Ascending aorta (tissue), 2 donors: ENCODE data around the gene SLC17A9. TPM values are rescaled to one million over a fixed set of nuclear protein-coding genes. Genes with fewer than 3 reads are reported as not detected.
A peak's percentile ranks its signal among the peaks of the same experiment; 100 is the strongest.

Experiments
- DNase-seq, 2 donors: peaks; one replicate each; pipeline ENCODE4 v3.0.0-alpha.2; 2019; ENCODE audit warnings: low spot score in 2 of 2
- H3K27ac ChIP-seq, 2 donors: fragments of 200-600 bp; sonication (generic); one replicate each; pipeline ENCODE4 v1.5.1; 2016 to 2017; ENCODE audit warnings: mild to moderate bottlenecking in 1 of 2
- H3K27me3 ChIP-seq: fragments of 200-600 bp; sonication (generic); one replicate; pipeline ENCODE4 v1.5.1; 2017
- H3K36me3 ChIP-seq, 2 donors: fragments of 200-600 bp; sonication (generic); one replicate each; pipeline ENCODE4 v1.5.1; 2016
- H3K4me1 ChIP-seq, 2 donors: fragments of 200-600 bp; sonication (generic); one replicate each; pipeline ENCODE4 v1.5.1; 2016 to 2017; ENCODE audit warnings: mild to moderate bottlenecking in 1 of 2
- H3K4me3 ChIP-seq, 2 donors: fragments of 200-600 bp; sonication (generic); one replicate each; pipeline ENCODE4 v1.5.1; 2016 to 2017; ENCODE audit warnings: mild to moderate bottlenecking in 1 of 2
- H3K9me3 ChIP-seq, 2 donors: fragments of 200-600 bp; sonication (generic); one replicate each; pipeline ENCODE4 v1.5.1; 2016
- intact Hi-C: fragments of 100-400 bp; cut with DNase I; formaldehyde crosslinking; loops from one replicate; pipeline ENCODE4 v1.15.1; 2023
- total RNA-seq: library from RNA; depleted of rRNA; stranded (reverse); fragments of >200 nt; gene quantifications from one replicate; pipeline ENCODE4 v1.1.0, GENCODE V29; 2016
- TF ChIP-seq, protein P1 (sequence below), 3 experiments: fragments of 200-600 bp in 2 of 3; fragments of 450-650 bp in 1 of 3; sonication (generic) in 2 of 3; IDR thresholded peaks; one replicate each; pipeline ENCODE4 v1.5.1; 2016 to 2019; ENCODE audit warnings: antibody characterized with exemption in 3 of 3, mild to moderate bottlenecking in 1 of 3, moderate library complexity in 1 of 3

The SLC17A9 gene
- total RNA-seq, 1 donor from 2014 or later, result 30.0 TPM

GRCh38 chr20:63006540-63007359, 54.2 kb downstream of the SLC17A9 start, which contains the start of gene BHLHE23:
TSS of gene BHLHE23 (minus strand) at chr20:63006964. CDS start at chr20:63006774, 190 bp downstream.
- Histone ChIP-seq H3K4me3 (peak within 1 kb of the TSS in 1 of 2 donors; percentile 26), H3K4me1 (peaks cover 0 to 6% of the 10 kb centered on the region in 2 donors), H3K27ac (no peak within 1 kb of the TSS), H3K36me3 (no peaks in the 10 kb centered on the region), H3K27me3 (peaks cover 45% of the 10 kb centered on the region), H3K9me3 (no peaks in the 10 kb centered on the region)
- TF ChIP-seq, protein P1, sequence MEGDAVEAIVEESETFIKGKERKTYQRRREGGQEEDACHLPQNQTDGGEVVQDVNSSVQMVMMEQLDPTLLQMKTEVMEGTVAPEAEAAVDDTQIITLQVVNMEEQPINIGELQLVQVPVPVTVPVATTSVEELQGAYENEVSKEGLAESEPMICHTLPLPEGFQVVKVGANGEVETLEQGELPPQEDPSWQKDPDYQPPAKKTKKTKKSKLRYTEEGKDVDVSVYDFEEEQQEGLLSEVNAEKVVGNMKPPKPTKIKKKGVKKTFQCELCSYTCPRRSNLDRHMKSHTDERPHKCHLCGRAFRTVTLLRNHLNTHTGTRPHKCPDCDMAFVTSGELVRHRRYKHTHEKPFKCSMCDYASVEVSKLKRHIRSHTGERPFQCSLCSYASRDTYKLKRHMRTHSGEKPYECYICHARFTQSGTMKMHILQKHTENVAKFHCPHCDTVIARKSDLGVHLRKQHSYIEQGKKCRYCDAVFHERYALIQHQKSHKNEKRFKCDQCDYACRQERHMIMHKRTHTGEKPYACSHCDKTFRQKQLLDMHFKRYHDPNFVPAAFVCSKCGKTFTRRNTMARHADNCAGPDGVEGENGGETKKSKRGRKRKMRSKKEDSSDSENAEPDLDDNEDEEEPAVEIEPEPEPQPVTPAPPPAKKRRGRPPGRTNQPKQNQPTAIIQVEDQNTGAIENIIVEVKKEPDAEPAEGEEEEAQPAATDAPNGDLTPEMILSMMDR (IDR thresholded peaks at IDR 0.05), result no peak
- no peak for DNase-seq
- intact Hi-C loops, result no loop called here

DNA sequence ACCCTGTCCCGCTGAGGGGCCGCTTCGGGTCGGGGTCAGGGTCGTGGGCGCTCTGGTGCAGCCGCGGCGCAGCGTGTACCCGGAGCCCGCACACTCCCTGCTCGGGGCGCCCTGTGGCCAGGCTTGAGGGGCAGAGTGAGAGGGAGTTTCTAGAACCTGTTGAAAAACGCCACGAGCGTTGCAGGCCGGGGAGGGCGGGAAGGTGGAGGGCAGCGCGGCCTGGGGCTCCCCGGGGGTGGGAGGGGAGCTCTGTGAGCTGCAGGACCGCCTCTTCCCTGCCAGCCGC, 54.8 kb downstream of the SLC17A9 start:
- no peaks in the 10 kb centered on the region for H3K36me3 ChIP-seq
- DNase-seq, result no peak
- TF ChIP-seq, protein P1 (IDR thresholded peaks at IDR 0.05), result no peak
- H3K27ac ChIP-seq, result no peak overlapping the region
- H3K27me3 ChIP-seq, result peaks cover 45% of the 10 kb centered on the region
- peaks cover 0 to 6% of the 10 kb centered on the region in 2 donors for H3K4me1 ChIP-seq
- H3K9me3 ChIP-seq, result no peaks in the 10 kb centered on the region
- intact Hi-C loops, result no loop called here
- H3K4me3 ChIP-seq, result peak overlapping the region in 1 of 2 donors; percentile 26

DNA sequence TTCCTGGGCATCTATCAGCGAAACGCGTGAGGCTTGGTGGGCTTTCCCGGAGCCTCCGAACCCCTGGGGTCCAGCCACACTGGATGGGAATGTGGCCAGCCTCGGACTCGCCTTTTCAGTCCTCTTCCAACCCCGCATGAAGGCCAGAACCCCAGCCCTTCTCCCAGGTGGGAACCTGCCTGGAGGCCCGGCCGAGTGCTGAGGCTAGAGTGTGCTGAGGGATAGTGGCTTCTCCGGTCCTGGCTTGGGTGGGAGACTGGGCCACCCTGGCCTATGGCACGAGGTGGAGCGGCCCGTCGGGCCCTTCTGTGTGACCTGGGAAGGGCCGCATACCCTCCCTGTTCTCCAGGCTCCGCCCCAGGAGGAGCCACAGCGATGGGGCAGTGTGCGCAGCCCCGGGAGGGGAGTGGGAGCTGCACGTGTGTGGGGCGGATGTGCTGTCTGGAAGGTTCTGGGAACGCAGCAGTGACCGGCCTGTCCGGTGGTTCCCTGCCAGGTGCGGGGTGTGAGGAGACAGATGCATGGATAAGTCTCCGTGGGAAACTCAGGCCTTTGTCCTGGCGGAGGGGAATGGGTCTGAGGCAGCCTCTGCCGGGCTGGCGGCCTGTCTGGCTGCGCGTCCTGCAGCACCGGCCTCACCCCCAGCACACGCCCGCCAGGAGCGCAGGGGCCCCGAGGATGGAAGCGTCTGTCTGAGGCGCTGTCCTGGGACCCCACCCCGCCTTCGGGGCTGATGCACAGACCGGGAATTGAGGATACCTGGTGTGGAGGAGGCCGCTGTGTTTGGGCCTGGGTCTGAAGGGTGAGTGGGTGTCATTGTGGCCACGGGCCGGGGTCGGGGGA, 55.4 kb downstream of the SLC17A9 start:
- Histone ChIP-seq H3K36me3 (no peaks in the 10 kb centered on the region), H3K4me1 (peaks cover 0 to 6% of the 10 kb centered on the region in 2 donors), H3K9me3 (peaks cover 0 to 6% of the 10 kb centered on the region in 2 donors), H3K27me3 (peaks cover 45% of the 10 kb centered on the region), H3K4me3 (no peak overlapping the region), H3K27ac (no peak overlapping the region)
- no peak for DNase-seq
- intact Hi-C loops, result no loop called here
- TF ChIP-seq, protein P1 (IDR thresholded peaks at IDR 0.05), result no peak

GRCh38 chr20:63008541-63009044, 56.1 kb downstream of the SLC17A9 start:
- Histone ChIP-seq H3K4me3 (no peak overlapping the region), H3K36me3 (no peaks in the 10 kb centered on the region), H3K9me3 (peaks cover 4 to 6% of the 10 kb centered on the region in 2 donors), H3K27me3 (peaks cover 45% of the 10 kb centered on the region), H3K4me1 (peaks cover 0 to 6% of the 10 kb centered on the region in 2 donors), H3K27ac (no peak overlapping the region)
- TF ChIP-seq, protein P1 (IDR thresholded peaks at IDR 0.05), result no peak
- intact Hi-C loops, result loop anchor here (1.0 kb wide), 3 partner anchors 36 to 135 kb away; no protein-coding TSS in a partner anchor
- DNase-seq, result no peak

- intact Hi-C loops, result loop anchor here (1.0 kb wide), 3 partner anchors 37 to 136 kb away; no protein-coding TSS in a partner anchor
- Histone ChIP-seq H3K9me3 (peaks cover 4 to 6% of the 10 kb centered on the region in 2 donors), H3K36me3 (no peaks in the 10 kb centered on the region), H3K4me1 (peaks cover 0 to 6% of the 10 kb centered on the region in 2 donors), H3K27ac (no peak overlapping the region), H3K27me3 (peaks cover 45% of the 10 kb centered on the region), H3K4me3 (no peak overlapping the region)
- TF ChIP-seq, protein P1 (IDR thresholded peaks at IDR 0.05), result peak; percentile 82 to 98 (median 96)
- DNase-seq, result peak in 1 of 2 donors; percentile 77
These were observed 56.8 kb downstream of the SLC17A9 start for GRCh38 chr20:63009045-63009961.
